Measurements from ENCODE around the gene ZMYM4. TPM values are rescaled to one million over a fixed set of nuclear protein-coding genes. Genes with fewer than 3 reads are reported as not detected.
"Not testable (repeated sequence)": the region's sequence is repeated elsewhere in the genome, so short reads cannot be mapped to it uniquely, and the experiment has no call there.

ZMYM4 gene
- total RNA-seq, 2 experiments from 2014 or later = 21.1 to 54.3 TPM

GRCh38 chr1:35320937-35321336 is 52.4 kb downstream of the ZMYM4 start:
- H3K27ac ChIP-seq (ENCODE audit: low read depth, low read length, poor library complexity, severe bottlenecking) = no peak overlapping the region
- no peaks in the 10 kb centered on the region for H3K4me1 ChIP-seq (ENCODE audit: insufficient read depth, low read length, poor library complexity, severe bottlenecking)
- H3K9me2 ChIP-seq (ENCODE audit: insufficient read depth, low read length) = no peaks in the 10 kb centered on the region
- H3K36me3 ChIP-seq (ENCODE audit: insufficient read depth, low read length) = peaks cover 6% of the 10 kb centered on the region; the same call in 1 of the 2 replicates
- H3K4me3 ChIP-seq (ENCODE audit: low read depth, low read length, poor library complexity, severe bottlenecking) = no peak overlapping the region
- H2AFZ ChIP-seq (ENCODE audit: low read length) = no peak overlapping the region
- TF ChIP-seq CTCF (conservative IDR thresholded peaks at IDR 0.05; ENCODE audit: low read length) (no peak), EZH2phosphoT487 (IDR thresholded peaks at IDR 0.05; ENCODE audit: borderline replicate concordance, low read depth, low read length) (no peak)
- ChIA-PET CTCF (ENCODE audit: unreplicated experiment) (no interaction called here), POLR2A (no interaction called here)
- H3K79me2 ChIP-seq (ENCODE audit: insufficient read depth, low read depth, low read length) = no peaks in the 10 kb centered on the region; the same call in 1 of the 2 replicates
- intact Hi-C loops (cut with micrococcal nuclease; ENCODE audit: unreplicated experiment) = loop anchor here (10.0 kb wide), 1 partner anchor 94 kb away; no protein-coding TSS in a partner anchor
- H3K4me2 ChIP-seq (ENCODE audit: low read length) = no peak overlapping the region
- no peak for DNase-seq (ENCODE audit: low spot score)
- H3K9me3 ChIP-seq (ENCODE audit: low read length) = no peaks in the 10 kb centered on the region
- H4K20me1 ChIP-seq (ENCODE audit: insufficient read depth, low read length) = 0 out of 2 replicates have a peak, but pooled peaks cover 5% of the 10 kb centered on the region
- no TSS peak for BruUV-seq (replicated peaks)

- ChIA-PET POLR2A (interaction anchor here (0.7 kb wide), 1 partner anchor 33 kb away, joined by 3 read pairs; no protein-coding TSS in a partner anchor), CTCF (ENCODE audit: unreplicated experiment) (no interaction called here)
- Histone ChIP-seq H3K4me2 (ENCODE audit: low read length) (no peak overlapping the region), H2AFZ (ENCODE audit: low read length) (no peak overlapping the region), H3K36me3 (ENCODE audit: insufficient read depth, low read length) (peaks cover 16% of the 10 kb centered on the region), H3K9me2 (ENCODE audit: insufficient read depth, low read length) (no peaks in the 10 kb centered on the region), H4K20me1 (ENCODE audit: insufficient read depth, low read length) (0 out of 2 replicates have a peak, but pooled peaks cover 5% of the 10 kb centered on the region), H3K79me2 (ENCODE audit: insufficient read depth, low read depth, low read length) (no peaks in the 10 kb centered on the region; the same call in 1 of the 2 replicates), H3K4me3 (ENCODE audit: low read depth, low read length, poor library complexity, severe bottlenecking) (no peak overlapping the region), H3K4me1 (ENCODE audit: insufficient read depth, low read length, poor library complexity, severe bottlenecking) (no peaks in the 10 kb centered on the region), H3K27ac (ENCODE audit: low read depth, low read length, poor library complexity, severe bottlenecking) (no peak overlapping the region), H3K9me3 (ENCODE audit: low read length) (no peaks in the 10 kb centered on the region)
- BruUV-seq (replicated peaks) = no TSS peak
- TF ChIP-seq EZH2phosphoT487 (IDR thresholded peaks at IDR 0.05; ENCODE audit: borderline replicate concordance, low read depth, low read length) (no peak), CTCF (conservative IDR thresholded peaks at IDR 0.05; ENCODE audit: low read length) (no peak)
- intact Hi-C loops (cut with micrococcal nuclease; ENCODE audit: unreplicated experiment) = loop anchor here (10.0 kb wide), 1 partner anchor 90 kb away; no protein-coding TSS in a partner anchor
- DNase-seq (ENCODE audit: low spot score) = no peak
Measured at GRCh38 chr1:35324486-35324885, 56.0 kb downstream of the ZMYM4 start.

- H3K4me1 ChIP-seq (ENCODE audit: insufficient read depth, low read length, poor library complexity, severe bottlenecking) = no peaks in the 10 kb centered on the region
- H3K4me2 ChIP-seq (ENCODE audit: low read length) = no peak overlapping the region
- peaks cover 16% of the 10 kb centered on the region for H3K36me3 ChIP-seq (ENCODE audit: insufficient read depth, low read length)
- ChIA-PET POLR2A (no interaction called here), CTCF (ENCODE audit: unreplicated experiment) (no interaction called here)
- BruUV-seq (replicated peaks) = no TSS peak
- TF ChIP-seq CTCF (conservative IDR thresholded peaks at IDR 0.05; ENCODE audit: low read length) (no peak), EZH2phosphoT487 (IDR thresholded peaks at IDR 0.05; ENCODE audit: borderline replicate concordance, low read depth, low read length) (no peak)
- no peaks in the 10 kb centered on the region for H3K9me3 ChIP-seq (ENCODE audit: low read length)
- 0 out of 2 replicates have a peak, but pooled peaks cover 5% of the 10 kb centered on the region for H4K20me1 ChIP-seq (ENCODE audit: insufficient read depth, low read length)
- H3K79me2 ChIP-seq (ENCODE audit: insufficient read depth, low read depth, low read length) = no peaks in the 10 kb centered on the region; the same call in 1 of the 2 replicates
- no peaks in the 10 kb centered on the region for H3K9me2 ChIP-seq (ENCODE audit: insufficient read depth, low read length)
- intact Hi-C loops (cut with micrococcal nuclease; ENCODE audit: unreplicated experiment) = loop anchor here (10.0 kb wide), 1 partner anchor 88 kb away; no protein-coding TSS in a partner anchor
- H2AFZ ChIP-seq (ENCODE audit: low read length) = no peak overlapping the region
- H3K4me3 ChIP-seq (ENCODE audit: low read depth, low read length, poor library complexity, severe bottlenecking) = no peak overlapping the region
- no peak overlapping the region for H3K27ac ChIP-seq (ENCODE audit: low read depth, low read length, poor library complexity, severe bottlenecking)
- DNase-seq (ENCODE audit: low spot score) = no peak
Measured at GRCh38 chr1:35326246-35326866, 57.8 kb downstream of the ZMYM4 start.

GRCh38 chr1:35331618-35332017 is 63.1 kb downstream of the ZMYM4 start:
- H3K9me2 ChIP-seq (ENCODE audit: insufficient read depth, low read length); H3K27ac ChIP-seq (ENCODE audit: low read depth, low read length, poor library complexity, severe bottlenecking); DNase-seq (ENCODE audit: low spot score); H3K79me2 ChIP-seq (ENCODE audit: insufficient read depth, low read depth, low read length); intact Hi-C loops (cut with micrococcal nuclease; ENCODE audit: unreplicated experiment); H3K4me3 ChIP-seq (ENCODE audit: low read depth, low read length, poor library complexity, severe bottlenecking); H3K4me2 ChIP-seq (ENCODE audit: low read length); POLR2A ChIA-PET; BruUV-seq (replicated peaks); H3K9me3 ChIP-seq (ENCODE audit: low read length); H3K4me1 ChIP-seq (ENCODE audit: insufficient read depth, low read length, poor library complexity, severe bottlenecking); CTCF ChIA-PET (ENCODE audit: unreplicated experiment); H4K20me1 ChIP-seq (ENCODE audit: insufficient read depth, low read length); H2AFZ ChIP-seq (ENCODE audit: low read length): not testable (repeated sequence)
- H3K36me3 ChIP-seq (ENCODE audit: insufficient read depth, low read length) = peaks cover 25% of the 10 kb centered on the region

Data from OCI-LY7 (cell line).